ENCODE data around the gene ZNF48.

Gene ZNF48

DNA sequence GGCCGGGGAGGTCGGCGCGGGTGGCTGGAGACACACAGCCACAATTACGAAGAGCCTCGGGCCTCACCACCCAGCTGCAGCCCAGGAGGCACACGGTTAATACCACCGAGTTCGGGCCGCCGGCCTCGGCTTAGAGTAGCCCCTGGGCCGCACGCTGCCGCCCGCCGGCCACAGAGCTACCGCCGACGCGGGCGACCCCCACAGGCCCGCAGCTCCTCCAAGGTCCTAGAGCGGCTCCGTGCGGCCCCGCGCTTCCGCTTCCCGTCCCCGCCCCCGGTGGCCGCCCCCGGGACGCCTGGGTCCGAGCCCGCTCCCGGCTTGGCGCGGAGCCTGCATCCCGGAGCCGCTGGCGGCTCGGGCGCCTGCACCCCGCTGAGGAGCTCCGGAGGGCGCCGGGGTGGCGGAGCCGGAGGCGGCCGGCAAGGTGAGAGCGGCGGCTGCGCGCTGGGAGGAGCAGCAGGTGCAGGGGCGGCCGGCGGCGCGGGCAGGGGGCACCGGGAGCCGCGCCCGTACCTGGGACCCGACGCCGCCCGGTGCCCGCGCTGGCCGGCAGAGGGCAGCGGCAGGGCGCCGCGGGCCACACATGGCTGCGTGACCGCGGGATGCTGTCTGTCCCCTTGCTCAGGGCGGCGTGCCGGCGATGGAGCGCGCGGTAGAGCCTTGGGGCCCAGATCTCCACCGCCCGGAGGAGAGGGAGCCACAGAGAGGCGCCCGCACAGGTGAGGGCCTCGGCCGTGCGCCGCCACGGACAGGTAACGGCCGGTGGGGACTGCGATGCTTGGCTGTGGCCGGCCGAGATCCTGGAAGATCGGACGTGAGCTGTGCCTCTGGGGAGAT lies at the start of gene ZNF48:
ZNF48 (plus strand) TSS at position 266 of the 837 bp plus-strand sequence; CDS start at position 641, 375 bp downstream.
- peak; percentile 63 for DNase-seq

DNA sequence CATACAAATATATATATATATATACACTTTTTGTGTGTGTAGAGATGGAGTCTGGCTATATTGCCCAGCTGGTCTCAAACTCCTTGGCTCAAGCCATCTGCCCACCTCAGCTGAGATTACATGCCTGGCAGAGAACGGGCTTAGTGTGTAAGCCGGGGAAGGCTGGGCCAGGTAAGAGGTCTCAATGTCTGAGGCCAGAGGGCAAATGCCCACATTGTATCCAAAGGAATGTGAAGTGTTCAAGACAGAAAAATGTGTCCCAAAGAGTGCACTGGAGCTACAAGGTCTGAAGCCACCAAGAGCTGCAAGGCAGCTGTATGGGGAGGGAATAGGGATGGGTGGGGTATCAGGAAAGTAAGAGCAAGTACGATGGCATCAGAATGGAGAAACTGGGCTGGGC lies 48.9 kb upstream of the ZNF48 start:
- DNase-seq = no peak

DNA sequence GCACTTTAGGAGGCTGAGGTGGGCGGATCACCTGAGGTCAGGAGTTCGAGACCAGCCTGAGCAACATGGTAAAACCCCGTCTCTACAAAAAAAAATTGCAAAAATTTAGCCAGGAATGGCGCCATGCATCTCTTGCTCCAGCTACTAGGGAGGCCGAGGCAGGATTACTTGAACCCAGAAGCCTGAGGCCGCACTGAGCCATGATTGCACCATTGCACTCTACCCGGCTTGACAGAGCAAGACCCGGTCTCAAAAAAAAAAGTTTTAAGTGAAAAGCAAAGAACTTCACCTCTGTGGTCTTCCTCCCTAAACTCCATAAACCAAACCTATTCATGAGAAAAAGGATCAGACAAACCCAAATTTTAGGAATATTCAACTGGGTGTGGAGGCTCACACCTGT lies 47.1 kb upstream of the ZNF48 start:
- DNase-seq = no peak

DNA sequence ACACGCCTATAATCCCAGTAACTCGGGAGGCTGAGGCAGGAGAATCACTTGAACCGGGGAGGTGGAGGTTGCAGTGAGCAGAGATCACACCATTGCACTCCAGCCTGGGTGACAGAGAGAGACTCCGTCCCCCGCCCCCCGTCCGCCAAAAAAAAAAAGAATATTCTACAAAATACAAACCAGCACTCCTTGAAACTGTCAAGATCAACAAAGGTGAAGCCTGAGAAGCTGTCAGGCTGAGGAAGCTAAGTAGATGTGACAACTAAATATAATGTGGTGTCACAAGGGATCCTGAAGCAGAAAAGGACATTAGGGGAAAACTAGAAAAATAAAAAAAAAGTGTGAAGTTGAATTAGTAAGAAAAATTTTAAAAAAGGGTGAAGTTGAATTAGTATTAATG lies 46.3 kb upstream of the ZNF48 start:
- no peak for DNase-seq

DNA sequence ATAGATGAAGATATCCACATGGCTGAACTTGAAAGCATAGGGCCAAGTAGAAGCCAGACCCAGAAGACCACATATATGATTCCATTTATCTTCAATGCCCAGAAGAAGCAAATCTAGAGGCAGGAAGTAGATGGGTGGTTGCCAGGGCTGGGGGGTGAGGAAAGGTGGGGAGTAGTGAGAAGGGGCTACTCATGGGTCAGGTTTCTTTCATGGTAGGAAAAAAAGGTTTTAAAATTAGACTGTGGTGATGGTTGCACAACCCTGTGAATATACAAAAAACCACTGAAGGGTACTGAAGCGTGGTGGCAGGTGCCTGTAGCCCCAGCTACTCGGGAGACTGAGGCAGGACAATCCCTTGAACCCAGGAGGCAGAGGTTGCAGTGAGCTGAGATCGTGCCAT lies 45.5 kb upstream of the ZNF48 start:
- DNase-seq = no peak

DNA sequence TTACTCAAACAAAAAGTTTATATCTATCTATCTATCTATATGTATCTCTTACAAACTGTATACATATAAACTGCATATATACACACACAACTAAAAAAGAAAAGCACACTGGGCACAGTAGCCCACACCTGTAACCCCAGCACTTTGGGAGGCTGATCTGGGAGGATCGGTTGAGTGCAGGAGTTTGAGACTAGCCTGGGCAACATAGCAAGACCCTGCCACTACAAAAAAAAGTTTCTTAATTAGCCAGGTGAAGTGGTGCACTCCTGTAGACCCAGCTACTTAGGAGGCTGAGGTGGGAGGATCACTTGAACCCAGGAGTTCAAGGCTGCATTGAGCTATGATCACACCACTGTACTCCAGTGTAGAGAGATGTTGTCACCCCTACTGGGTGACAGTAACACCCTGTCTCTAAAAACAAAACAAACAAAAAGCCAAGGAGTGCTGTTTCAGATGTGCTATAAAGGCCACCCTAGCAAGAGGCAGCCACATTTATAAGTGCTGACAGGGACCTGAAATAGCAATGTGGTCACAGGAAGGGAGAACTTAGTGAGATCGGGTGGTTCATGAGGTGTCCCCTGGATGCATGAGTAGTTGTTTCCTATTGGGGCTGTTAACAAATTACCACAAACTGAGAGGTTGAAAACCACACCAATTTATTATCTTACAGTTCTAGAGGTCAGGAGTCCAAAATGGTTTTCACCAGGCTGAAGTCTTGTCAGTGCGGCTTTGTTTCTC lies 44.9 kb upstream of the ZNF48 start:
- DNase-seq = peak; percentile 72

DNA sequence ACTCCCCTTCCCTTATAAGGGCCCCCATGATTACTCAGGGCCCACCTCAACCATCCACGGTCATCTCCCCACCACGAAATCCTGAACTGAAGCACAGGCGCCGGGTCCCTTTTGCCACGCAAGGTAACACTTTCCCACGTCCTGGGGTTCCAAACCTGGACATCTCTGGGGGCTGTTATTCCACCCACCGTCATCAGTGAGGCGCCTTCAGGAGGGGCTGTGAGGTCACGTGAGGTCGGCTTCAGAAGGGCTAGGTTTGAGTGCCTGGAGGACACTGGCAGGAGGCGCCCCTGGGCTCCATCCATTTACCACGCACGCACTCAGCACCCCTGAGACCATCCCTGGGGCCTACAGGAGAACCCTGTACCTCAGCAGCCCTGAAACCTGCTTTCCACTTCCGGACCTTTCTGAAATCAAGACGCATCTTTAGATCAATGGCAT lies 44.2 kb upstream of the ZNF48 start:
- no peak for DNase-seq

DNA sequence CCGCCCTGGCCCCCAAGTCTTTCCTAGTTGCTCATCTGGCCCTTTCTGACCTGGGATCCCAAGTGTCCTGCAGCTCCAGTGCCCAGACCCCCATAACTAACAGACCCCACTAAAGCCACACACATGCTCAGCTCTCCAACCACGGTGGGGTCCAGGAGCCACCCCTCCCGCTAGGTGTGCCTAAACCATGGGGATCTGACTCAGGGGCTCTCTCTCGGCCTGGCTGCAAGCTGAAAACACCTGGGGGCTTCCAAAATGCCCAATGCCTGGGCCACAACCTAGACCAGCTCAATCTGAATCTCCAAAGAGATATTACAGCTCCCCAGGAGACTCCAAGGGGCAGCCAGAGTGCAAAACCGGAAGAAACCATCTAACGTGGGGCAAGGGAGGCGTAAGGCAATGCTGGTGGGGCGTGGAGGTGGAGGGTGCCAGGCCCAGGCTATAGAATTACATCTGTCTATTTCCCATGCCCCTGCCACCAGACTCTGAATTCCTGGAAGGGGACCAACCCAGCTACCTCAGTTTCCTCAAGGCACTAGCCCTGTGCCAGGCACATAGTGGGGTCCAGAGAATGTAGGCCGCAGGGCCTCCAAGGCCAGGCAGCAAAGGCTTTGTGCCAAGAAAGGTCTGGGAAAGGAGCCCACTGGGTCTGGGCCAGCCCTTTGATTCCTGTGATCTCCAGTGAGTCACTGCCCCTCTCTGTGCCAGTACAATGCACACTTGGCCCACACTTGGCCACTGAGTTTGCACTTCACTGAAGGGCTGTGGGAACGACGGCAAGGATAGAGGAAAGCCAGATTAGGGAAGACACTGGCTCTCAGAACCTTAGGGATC lies 43.4 kb upstream of the ZNF48 start:
- DNase-seq = no peak

DNA sequence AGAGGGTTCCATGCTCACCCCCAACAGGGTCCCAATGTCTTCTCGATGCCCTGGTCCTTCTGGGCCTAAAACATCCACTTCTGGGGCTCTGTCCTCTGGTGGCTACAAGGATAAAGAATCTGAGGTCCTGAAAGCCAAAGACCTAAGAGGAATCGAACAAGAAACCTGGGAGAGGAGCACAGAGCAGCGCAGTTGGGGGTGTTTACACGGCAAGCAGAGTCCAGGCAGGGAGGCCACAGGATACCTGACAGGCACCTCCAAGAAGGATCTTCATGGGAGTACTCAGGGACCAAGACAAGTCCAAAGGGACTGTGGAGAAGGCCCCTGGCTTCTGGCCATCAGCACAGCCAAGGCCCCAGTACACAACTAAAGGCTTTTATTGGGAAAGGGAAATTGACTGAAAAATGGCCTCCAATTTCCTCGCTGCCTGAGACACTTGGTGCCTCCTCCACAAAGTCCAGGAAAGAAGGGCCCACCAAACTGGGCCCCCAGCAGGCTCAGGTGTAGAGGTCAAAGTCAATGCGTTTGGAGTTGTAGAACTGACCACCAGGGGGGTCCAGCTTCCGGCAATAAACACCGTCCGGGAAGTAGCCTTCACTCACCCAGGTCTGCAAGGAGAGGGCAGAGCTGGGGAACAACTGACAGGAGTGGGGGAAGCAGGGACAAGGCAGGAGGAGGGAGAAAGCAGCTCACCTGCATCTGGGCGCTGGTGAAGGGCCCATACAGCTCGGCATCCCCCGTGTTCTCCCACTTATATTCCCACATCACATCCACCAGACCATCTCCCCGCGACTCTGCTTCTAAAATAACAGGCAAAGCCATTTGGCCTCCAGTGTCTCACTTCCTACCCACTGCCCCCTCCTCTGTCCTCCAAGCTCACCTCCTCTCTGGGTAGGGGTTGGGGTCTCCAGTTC lies 42.5 kb upstream of the ZNF48 start:
- no peak for DNase-seq

DNA sequence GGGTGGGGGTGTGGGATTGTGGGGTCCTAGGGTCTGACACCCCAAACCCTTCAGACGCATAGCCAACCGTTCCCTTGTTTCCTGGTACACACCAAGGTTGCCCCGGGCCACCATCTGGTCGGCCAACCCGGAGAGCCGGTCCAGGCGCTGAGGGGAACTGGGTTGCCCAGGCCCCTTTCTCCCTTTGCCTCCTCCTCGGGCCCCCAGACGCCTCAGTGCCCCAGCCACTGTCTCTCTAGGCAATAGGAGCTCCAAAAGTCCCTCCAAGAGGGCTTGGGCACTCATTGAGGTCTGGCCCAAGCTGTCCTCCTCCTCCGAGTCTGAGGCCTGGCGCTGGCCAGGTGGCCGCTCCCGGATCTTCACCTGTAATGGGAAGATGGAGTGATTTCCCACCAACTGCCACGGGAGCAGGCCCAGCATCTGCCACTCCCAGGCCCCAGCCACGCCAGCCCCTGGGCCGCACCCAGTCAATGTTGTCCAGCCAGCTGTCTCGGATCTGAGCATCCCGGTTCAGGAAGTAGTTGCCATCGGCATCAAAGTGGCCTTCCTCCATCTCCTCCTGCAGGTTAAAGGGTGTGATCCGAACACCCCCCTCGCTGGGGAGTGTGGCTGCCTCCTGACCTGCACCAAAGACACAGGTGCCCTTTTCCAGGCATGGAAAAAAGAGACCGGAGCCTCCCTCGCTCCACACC lies 41.6 kb upstream of the ZNF48 start:
- no peak for DNase-seq

DNA sequence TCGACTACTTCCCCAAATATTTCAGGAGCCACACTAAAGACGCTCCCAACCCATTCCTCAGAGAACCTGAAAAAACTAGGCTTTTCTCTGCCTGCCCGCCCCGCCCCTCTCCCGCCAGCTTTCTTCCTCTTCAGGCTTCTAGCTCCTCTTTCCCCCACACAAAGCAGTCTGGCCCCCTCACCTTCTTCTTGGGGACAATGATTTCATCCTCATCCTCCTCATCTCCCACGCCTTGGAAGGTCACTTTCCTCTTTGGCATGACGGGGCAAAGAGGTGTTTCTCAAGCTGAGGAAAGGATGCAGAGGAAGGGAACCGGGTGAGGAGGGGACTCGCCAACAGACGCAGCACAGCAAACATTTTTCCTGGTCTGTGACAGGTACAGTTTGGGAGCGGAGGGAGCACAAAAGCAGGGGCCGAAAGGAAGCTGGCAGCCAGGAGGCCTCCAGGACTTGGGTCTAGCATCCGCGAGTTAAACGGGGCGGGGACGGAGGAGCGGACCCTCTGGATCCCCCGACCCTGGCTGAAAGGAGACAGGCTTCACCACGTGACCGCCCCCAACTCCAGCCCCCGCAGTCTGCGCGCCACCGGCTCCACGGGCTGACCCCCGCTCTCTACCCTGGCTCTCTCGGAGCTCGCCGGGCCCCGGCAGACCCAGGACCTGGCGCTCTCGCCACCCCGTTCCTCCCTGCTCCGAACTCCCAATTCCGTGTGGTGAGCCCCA lies 40.6 kb upstream of the ZNF48 start:
- no peak for DNase-seq

DNA sequence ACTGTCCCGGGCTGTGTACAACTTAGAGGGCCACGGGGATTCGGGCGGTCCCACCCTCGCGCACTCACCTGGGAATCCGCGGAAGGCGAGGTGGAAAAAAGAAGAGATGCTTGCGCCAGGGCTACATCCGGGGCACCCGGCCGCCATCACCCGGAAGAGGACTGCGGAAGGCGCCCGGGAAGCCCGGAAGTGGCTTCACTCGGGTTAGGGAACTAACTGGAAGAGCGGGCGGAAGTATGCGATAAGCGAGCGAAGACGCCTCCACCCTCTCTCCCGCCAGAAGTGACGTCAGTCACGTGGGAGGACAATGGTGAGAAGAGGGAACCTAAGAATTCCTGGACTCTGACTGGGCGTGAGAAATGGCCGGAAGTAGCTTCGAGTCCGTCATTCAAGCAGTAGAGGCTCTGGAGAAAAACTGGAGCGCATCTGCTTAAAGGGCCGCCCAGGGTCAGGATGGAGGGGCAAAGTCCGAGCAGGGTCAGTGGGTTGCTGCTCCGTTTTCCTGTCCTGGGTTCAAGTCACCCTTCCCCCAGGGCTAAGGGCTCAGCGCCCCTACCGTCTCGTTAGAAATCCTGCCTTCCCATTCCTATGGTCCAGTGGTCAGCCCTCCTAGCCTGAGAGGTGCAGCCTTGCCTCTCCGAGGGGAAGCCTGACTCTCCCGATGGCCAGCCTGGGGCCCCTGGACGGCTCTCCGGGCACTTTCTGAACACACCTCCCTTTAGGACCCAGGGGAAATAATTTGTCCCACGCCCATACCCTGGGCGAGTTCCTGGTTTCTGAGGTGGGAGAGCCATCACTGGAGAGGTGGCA lies 39.9 kb upstream of the ZNF48 start, which contains the start of gene CD2BP2:
CD2BP2 (minus strand) TSS at position 165 of the 810 bp plus-strand sequence. CDS start 627 bp downstream, outside the sequence.
- DNase-seq = peak; percentile 96

DNA sequence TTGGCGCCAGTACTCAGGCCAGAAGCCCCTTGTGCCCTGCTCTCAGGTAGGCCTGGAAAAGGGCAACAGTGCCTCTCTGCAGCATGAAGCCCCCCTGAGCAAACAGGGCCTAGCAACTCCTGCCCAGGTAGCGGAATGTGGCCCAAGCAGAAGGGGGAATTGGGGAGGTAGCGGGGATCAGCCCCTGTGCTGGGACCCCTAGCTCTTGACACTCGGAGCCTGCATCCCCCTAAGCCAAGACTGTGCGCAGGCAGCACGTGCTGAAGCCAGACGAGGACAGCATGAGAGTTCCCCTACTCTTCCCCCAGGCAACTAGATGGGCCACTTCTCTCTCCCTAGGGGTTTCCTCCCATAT lies 39.3 kb upstream of the ZNF48 start:
- DNase-seq = no peak

DNA sequence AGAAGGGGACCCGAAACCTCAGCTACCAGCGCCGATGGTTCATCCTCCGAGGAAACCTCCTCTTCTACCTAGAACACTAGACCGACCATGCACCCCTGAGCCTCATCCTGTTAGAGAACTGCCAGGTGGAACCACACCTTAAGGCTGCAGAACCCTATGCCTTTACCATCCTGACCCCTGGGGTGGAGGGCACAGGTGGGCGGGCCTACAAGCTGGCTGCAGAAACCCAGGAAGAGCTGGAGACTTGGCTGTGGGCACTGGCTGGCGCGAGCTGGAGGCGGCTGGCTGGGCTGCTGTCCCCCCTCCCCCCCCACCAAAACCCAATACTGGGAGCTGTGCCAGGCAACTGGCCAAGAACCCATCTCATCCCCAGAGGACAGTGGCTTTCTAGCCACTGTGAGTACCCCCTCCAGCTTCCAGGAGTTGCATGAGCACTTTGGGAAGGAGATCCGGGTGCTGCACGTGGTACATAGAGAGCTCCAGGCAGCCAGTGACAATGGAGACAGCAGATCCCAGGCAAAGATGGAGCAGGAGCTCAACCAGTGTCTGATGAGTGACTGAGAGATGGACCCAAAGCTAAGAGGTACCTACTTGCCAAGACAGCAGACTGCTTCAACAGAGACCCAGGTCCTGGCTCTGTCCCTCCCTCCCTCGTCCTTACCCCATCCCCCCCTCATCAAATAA lies 38.7 kb upstream of the ZNF48 start:
- no peak for DNase-seq

DNA sequence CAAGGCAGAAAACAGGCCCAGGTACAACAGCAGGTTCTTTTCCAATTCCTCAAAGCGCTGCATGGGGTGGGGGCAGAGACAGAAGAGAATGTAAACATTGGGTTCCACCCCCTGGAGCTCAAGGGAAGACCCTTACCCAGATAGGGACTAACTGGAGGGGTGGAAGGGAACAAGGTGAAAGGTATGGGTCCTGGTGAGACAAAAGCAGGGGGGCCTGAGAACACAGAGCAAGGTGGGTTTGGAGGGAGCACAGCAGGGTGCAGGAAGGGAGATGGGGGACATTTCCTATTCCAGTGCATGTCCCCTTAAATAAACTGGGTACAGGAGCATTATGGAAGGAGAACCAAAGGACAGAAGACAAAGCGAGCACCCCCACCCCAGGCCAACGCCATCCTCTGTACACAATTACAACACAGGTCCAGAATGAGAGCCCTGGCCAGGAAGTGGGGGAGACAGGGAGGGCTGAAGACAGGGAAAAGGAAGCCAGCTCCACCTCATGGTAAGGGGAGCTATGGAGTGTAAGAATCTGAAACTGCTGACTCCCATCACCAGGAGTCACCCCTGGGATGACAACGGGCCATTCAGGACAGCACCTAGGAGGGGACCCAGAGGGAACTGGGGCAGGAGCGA lies 38.0 kb upstream of the ZNF48 start:
- DNase-seq = no peak

DNA sequence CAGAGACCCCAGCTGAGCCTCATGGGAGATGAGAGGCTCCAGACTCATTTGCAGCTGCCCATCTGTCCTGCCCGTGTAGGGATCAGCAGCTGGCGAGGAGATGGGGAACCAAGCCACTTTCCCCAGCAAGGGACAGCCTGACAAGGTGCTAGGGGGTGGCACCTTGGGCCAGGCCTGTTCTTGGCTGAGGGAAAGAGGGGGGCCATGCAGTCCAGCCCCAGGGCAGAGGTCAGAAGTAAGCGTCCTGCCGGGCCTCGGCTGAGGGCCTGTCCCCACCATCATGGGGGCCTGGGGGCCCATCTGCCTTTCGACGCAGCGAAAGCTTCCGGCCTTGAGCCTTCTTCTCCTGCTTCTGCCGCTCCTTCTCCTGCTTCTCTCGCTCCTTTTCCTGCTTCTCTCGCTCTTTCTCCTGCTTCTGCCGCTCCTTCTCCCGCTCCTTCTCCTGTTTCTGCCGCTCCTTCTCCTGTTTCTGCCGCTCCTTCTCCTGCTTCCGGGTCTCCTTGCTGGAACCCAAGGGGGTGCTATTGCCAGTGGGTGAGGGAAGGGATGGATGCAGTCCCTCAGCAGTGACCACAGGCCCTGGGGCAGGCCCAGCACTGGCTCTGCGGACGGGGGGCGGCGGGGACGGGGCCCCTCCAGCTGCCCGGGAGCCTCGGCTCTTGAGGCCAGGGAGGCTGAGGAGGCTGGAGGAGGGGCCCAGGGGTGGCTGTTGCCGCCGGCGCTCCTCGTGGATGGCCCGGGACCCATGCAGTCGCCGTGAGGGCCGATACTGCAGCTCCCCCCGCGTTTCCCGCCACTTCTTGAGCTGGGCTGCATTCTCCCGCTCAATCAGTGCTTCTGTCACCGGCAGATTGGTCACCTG lies 37.3 kb upstream of the ZNF48 start:
- no peak for DNase-seq

DNA sequence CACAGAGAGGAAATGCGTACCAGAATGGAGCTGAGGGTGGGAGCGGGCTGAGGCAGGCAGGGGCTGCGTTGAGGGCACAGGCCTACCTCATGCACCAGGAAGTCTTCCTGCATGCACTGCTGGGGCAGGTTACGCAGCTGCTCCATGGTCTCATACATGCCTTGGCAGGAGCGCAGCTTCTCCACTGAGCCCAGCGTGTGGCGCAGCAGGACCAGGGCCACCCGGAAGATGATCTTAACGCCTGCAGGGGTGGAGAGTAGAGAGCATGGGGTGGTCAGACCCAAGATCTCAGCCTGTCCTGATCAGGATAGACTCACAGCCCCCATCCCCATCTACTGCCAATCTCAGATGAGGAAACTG lies 36.7 kb upstream of the ZNF48 start:
- no peak for DNase-seq
